Psoas muscle (tissue), 8 donors: ENCODE measurements around the gene FAM3A. TPM values are rescaled to one million over a fixed set of nuclear protein-coding genes. Genes with fewer than 3 reads are reported as not detected.

Source experiments
- ATAC-seq, 4 donors: fragments of 200-7000 bp; cut with Tn5 transposase; one replicate each; pipeline ENCODE4 v1.9.1; 2020; ENCODE audit warnings: moderate library complexity in 3 of 4, mild to moderate bottlenecking in 2 of 4
- DNase-seq, 2 donors: peaks; one replicate each; pipeline ENCODE4 v3.0.0-alpha.2; 2020
- H3K27ac ChIP-seq: fragments of 200-600 bp; one replicate; pipeline ENCODE4 v1.8.0; 2022
- H3K27me3 ChIP-seq, 3 donors: fragments of 200-600 bp in 1 of 3; one replicate each; pipeline versions ENCODE4 v1.6.1 to v1.8.0; 2013 to 2022; ENCODE audit warnings: low read length in 2 of 3, mild to moderate bottlenecking in 2 of 3, moderate library complexity in 1 of 3; ENCODE audit not compliant: insufficient read depth in 3 of 3
- H3K36me3 ChIP-seq, 2 donors: fragments of 200-600 bp in 1 of 2; one replicate each; pipeline versions ENCODE4 v1.6.1 to v1.8.0; 2013 to 2022; ENCODE audit warnings: low read depth in 1 of 2, mild to moderate bottlenecking in 1 of 2, moderate library complexity in 1 of 2; ENCODE audit not compliant: insufficient read depth in 1 of 2
- H3K4me1 ChIP-seq: fragments of 200-600 bp; one replicate; pipeline ENCODE4 v1.8.0; 2022
- H3K4me3 ChIP-seq: fragments of 200-600 bp; one replicate; pipeline ENCODE4 v1.8.0; 2022; ENCODE audit warnings: mild to moderate bottlenecking
- H3K9me3 ChIP-seq: fragments of 200-600 bp; one replicate; pipeline ENCODE4 v1.8.0; 2022
- WGBS, 3 donors: extraction: QIAGEN DNeasy Blood & Tissue Kit; methylation state at CpG; one replicate each; pipeline versions ENCODE4 v1.1.6 to v1.1.7; 2013; 5-methylcytosine and 5-hydroxymethylcytosine counted together
- intact Hi-C, 2 donors: fragments of 100-400 bp; cut with DNase I; formaldehyde crosslinking; loops; one replicate each; pipeline versions ENCODE4 v1.11.0 to v1.14.2; 2022
- polyA plus RNA-seq, 3 donors: library from polyadenylated mRNA; stranded (reverse); fragments of 200-250 nt; gene quantifications; one replicate each; pipeline ENCODE4 v1.2.3, GENCODE V29; 2013
- total RNA-seq, 4 donors: library from RNA; stranded (reverse); fragmentation: NEBNext Ultra II Directional in 2 of 4; extraction: Animal tissue kit (Norgen Biotek cat#: 25700) in 2 of 4; gene quantifications; one replicate each; pipeline versions ENCODE4 v1.2.1 to v1.2.4, GENCODE V29; 2021 to 2023
- TF ChIP-seq, protein P1 (sequence below): fragments of 200-600 bp; IDR thresholded peaks from one replicate; pipeline ENCODE4 v1.8.0; 2022; ENCODE audit warnings: antibody characterized with exemption
- donor health status: healthy with polysubstance abuse.
- donor health status: DM: no; HTN: no; CAD: no; lungs with moderate emphysema.
- donor health status: Bipolar disorder and iron deficiency.
- donor health status: healthy.
- donor health status: DM: yes; HTN: yes; CAD: no.
- donor health status: DM: no; HTN: no; CAD: no.
- donor health status: DM: no; HTN: no; CAD: no.
- donor health status: DM: yes; HTN: yes; CAD: no.

The FAM3A gene
- total and polyA plus RNA-seq, 7 donors: 29.7 to 40.4 (median 34.8) TPM

- Histone ChIP-seq H3K27ac (peak overlapping the region; percentile 23), H3K4me1 (peaks cover 10% of the 10 kb centered on the region), H3K4me3 (no peak overlapping the region), H3K36me3 (peaks cover 2 to 6% of the 10 kb centered on the region in 2 donors), H3K9me3 (no peaks in the 10 kb centered on the region), H3K27me3 (no peaks in the 10 kb centered on the region)
- TF ChIP-seq, protein P1, sequence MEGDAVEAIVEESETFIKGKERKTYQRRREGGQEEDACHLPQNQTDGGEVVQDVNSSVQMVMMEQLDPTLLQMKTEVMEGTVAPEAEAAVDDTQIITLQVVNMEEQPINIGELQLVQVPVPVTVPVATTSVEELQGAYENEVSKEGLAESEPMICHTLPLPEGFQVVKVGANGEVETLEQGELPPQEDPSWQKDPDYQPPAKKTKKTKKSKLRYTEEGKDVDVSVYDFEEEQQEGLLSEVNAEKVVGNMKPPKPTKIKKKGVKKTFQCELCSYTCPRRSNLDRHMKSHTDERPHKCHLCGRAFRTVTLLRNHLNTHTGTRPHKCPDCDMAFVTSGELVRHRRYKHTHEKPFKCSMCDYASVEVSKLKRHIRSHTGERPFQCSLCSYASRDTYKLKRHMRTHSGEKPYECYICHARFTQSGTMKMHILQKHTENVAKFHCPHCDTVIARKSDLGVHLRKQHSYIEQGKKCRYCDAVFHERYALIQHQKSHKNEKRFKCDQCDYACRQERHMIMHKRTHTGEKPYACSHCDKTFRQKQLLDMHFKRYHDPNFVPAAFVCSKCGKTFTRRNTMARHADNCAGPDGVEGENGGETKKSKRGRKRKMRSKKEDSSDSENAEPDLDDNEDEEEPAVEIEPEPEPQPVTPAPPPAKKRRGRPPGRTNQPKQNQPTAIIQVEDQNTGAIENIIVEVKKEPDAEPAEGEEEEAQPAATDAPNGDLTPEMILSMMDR: no peak
- 64 to 74% (median 69%) methylated on average over 7 of the region's 7 CpGs for whole genome bisulfite sequencing, 3 donors
- intact Hi-C loops: no loop called here
- ATAC-seq (no peak), DNase-seq (no peak)
Observed at GRCh38 chrX:154482786-154483185, 33.2 kb downstream of the FAM3A start.

GRCh38 chrX:154481911-154482601, 34.0 kb downstream of the FAM3A start:
- Histone ChIP-seq H3K36me3 (peaks cover 2 to 3% of the 10 kb centered on the region in 2 donors), H3K27me3 (no peaks in the 10 kb centered on the region), H3K27ac (peak overlapping the region; percentile 15), H3K4me1 (peaks cover 10% of the 10 kb centered on the region), H3K4me3 (no peak overlapping the region), H3K9me3 (no peaks in the 10 kb centered on the region)
- WGBS, 3 donors: 45 to 54% (median 52%) methylated on average over 13 to 14 of the region's 14 CpGs
- intact Hi-C loops: no loop called here
- TF ChIP-seq, protein P1: no peak
- DNase-seq: peak in 1 of 2 donors; percentile 51
- ATAC-seq: no peak

- intact Hi-C loops: no loop called here
- 79 to 97% (median 83%) methylated on average over 5 of the region's 5 CpGs for WGBS, 3 donors
- Histone ChIP-seq H3K4me3 (no peak overlapping the region), H3K36me3 (peaks cover 2 to 3% of the 10 kb centered on the region in 2 donors), H3K27me3 (no peaks in the 10 kb centered on the region), H3K9me3 (no peaks in the 10 kb centered on the region), H3K27ac (no peak overlapping the region), H3K4me1 (peaks cover 10% of the 10 kb centered on the region)
- DNase-seq: no peak
- TF ChIP-seq, protein P1: no peak
- no peak for ATAC-seq
Observed at GRCh38 chrX:154481195-154481594, 34.8 kb downstream of the FAM3A start.

DNA sequence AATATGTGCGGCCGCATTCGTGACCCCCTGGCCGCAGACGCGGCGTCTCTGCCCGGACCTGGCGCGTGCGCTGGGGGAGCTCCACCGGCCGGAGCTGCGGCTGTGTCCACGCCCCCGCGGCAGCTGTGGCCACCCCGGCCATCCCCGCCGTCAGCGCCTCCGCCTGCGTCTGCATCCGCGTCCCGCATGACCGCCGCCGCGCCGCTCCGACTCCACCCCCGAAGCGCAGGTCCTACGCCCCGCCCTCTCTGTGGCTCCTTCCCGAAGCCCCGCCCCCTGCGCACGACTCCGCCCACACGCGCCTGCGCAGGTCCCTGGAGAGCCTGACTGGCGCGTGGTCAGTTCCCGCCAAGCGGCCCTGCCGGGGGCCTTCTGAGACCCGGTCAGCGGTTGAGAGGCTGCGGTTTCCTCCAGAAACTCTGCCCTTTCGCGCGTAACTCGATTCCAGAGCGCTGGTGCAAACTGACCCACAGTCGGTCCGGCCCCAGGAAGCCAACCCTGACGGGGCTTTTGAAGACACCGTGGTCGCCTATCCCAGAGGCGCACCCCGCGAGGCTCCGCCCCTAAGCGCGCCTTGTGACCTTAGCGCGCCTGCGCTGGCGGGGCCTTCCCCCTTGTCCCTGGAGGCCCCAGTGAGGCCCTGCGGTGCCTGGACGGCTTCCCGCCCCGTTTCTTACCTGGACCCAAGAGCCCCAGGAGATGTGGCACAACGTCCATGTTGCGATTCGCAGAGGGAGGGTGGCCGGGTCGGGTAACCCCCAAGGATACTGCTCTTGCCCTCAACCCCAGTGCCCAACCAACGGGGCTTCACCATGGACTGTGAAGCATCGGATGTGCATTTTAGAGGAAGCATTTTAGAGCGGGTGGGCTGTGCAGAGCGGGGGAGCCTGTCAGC, 37.1 kb downstream of the FAM3A start, which contains the start of gene LAGE3:
Gene LAGE3, minus strand, starts transcription at position 554 of the 895 bp plus-strand sequence. Its CDS starts 366 bp downstream, at position 188.
- intact Hi-C loops: no loop called here
- Histone ChIP-seq H3K27ac (peak within 1 kb of the TSS; percentile 90), H3K27me3 (no peaks in the 10 kb centered on the region), H3K4me1 (peaks cover 3% of the 10 kb centered on the region), H3K4me3 (peak within 1 kb of the TSS; percentile 64), H3K36me3 (peaks cover 0 to 1% of the 10 kb centered on the region in 2 donors), H3K9me3 (no peaks in the 10 kb centered on the region)
- TF ChIP-seq, protein P1: no peak
- DNase-seq (peak; percentile 92 to 97), ATAC-seq (peak; percentile 94 to 95 (median 94))
- WGBS, 3 donors: 2 to 41% (median 6%) methylated on average over 24 to 85 of the region's 85 CpGs
